ENCODE measurements around the gene LACRT.
A peak's percentile ranks its signal among the peaks of the same experiment; 100 is the strongest.

The LACRT gene

GRCh38 chr12:54598970-54599369 lies 35.7 kb downstream of the LACRT start:
- DNase-seq, result no peak

GRCh38 chr12:54596526-54596946 lies 38.2 kb downstream of the LACRT start:
- DNase-seq, result peak; percentile 82

- no peak for DNase-seq
These were observed 39.2 kb downstream of the LACRT start for GRCh38 chr12:54595471-54595870.

GRCh38 chr12:54593725-54594124 lies 41.0 kb downstream of the LACRT start:
- DNase-seq, result no peak

- DNase-seq, result no peak
These were observed 41.6 kb downstream of the LACRT start for GRCh38 chr12:54593135-54593534.

GRCh38 chr12:54592316-54592715 lies 42.4 kb downstream of the LACRT start:
- no peak for DNase-seq

GRCh38 chr12:54590978-54591591 lies 43.6 kb downstream of the LACRT start:
- no peak for DNase-seq

- DNase-seq, result no peak
These were observed 44.7 kb downstream of the LACRT start for GRCh38 chr12:54589964-54590363.

GRCh38 chr12:54588890-54589267 lies 45.8 kb downstream of the LACRT start:
- DNase-seq, result no peak

GRCh38 chr12:54588110-54588889 lies 46.4 kb downstream of the LACRT start, which contains the start of gene PPP1R1A:
Gene PPP1R1A, minus strand, starts transcription at chr12:54588659. Its CDS starts 171 bp downstream, at chr12:54588488.
- peak; percentile 64 for DNase-seq

GRCh38 chr12:54587315-54587873 lies 47.3 kb downstream of the LACRT start:
- peak; percentile 73 for DNase-seq

GRCh38 chr12:54586620-54587019 lies 48.1 kb downstream of the LACRT start:
- no peak for DNase-seq

- DNase-seq, result no peak
These were observed 49.5 kb downstream of the LACRT start for GRCh38 chr12:54585243-54585642.

GRCh38 chr12:54584128-54584527 lies 50.6 kb downstream of the LACRT start:
- no peak for DNase-seq

GRCh38 chr12:54583726-54584125 lies 51.0 kb downstream of the LACRT start:
- no peak for DNase-seq

- DNase-seq, result no peak
These were observed 53.3 kb downstream of the LACRT start for GRCh38 chr12:54581412-54581811.
